ENCODE measurements around the gene CCDC144A. TPM values are rescaled to one million over a fixed set of nuclear protein-coding genes. Genes with fewer than 3 reads are reported as not detected.

Gene CCDC144A
- total RNA-seq, 4 donors from 2014 or later: 3.3 to 24.9 (median 6.8) TPM

Small RNA genes within 50 kb of the gene (small RNA-seq; reads per million reads assigned to genes)
- gene AC022596.1 (not detected), gene RNU6-405P (not detected)

Other genes with a start within 250 kb of the CCDC144A start
- gene LRRC75A, start 198.0 kb upstream of the CCDC144A start, total RNA-seq: 1 to 10 TPM in 3 of 4 donors, not detected in 1; 1.5 to 4.0 (median 2.9) TPM
- gene ZNF287, start 121.0 kb upstream of the CCDC144A start, total RNA-seq: 1 to 10 TPM; 3.8 to 6.4 (median 4.8) TPM
- 1 to 10 TPM; 3.6 to 8.2 (median 4.9) TPM for gene ZNF624, start 36.4 kb upstream of the CCDC144A start, total RNA-seq

Measured in subcutaneous adipose tissue (tissue), 4 donors.